ENCODE results near the gene NELL1.

NELL1 gene

DNA sequence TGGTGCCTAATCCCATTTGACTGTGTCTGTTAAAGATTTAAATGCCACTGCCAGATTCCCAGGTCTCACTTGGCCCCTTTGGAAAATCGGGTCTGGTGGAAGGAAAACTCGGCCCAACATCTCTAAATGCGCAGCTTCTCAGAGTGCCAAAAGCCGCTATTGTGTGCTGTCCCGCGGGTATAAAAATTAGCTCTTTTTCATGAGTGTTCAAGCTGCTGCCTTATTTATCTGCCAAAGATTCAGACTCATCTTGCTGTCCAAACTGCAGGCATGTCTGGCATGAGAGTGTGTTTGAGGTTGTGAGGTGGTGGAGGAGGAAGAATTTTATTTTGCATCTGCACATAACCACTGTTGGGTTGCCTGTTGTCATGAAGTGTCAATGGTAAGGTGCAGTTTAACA lies 91.4 kb downstream of the NELL1 start:
- no peak overlapping the region for H3K4me3 ChIP-seq
- no peak for TF ChIP-seq CTCF (IDR thresholded peaks at IDR 0.05)
- no peak overlapping the region for H3K27ac ChIP-seq
- DNase-seq (ENCODE audit: low spot score) = no peak

GRCh38 chr11:20762116-20762844 lies 92.9 kb downstream of the NELL1 start:
- H3K27ac ChIP-seq = no peak overlapping the region
- DNase-seq (ENCODE audit: low spot score) = no peak
- TF ChIP-seq CTCF (IDR thresholded peaks at IDR 0.05) = no peak

GRCh38 chr11:20762980-20763379 lies 93.6 kb downstream of the NELL1 start:
- TF ChIP-seq CTCF (IDR thresholded peaks at IDR 0.05) = no peak
- H3K4me3 ChIP-seq = no peak overlapping the region
- H3K27ac ChIP-seq = no peak overlapping the region
- DNase-seq (ENCODE audit: low spot score) = no peak

More at GRCh38 chr11:20762116-20762844, 92.9 kb downstream of the NELL1 start:
- H3K4me3 ChIP-seq = no peak overlapping the region

GRCh38 chr11:20770414-20770946 lies 101.1 kb downstream of the NELL1 start:
- Histone ChIP-seq H3K4me3 (no peak overlapping the region), H3K27ac (no peak overlapping the region)
- TF ChIP-seq CTCF (IDR thresholded peaks at IDR 0.05) = no peak
- DNase-seq (ENCODE audit: low spot score) = no peak

GRCh38 chr11:20771026-20771425 lies 101.6 kb downstream of the NELL1 start:
- DNase-seq (ENCODE audit: low spot score) = no peak
- Histone ChIP-seq H3K27ac (no peak overlapping the region), H3K4me3 (no peak overlapping the region)
- no peak for TF ChIP-seq CTCF (IDR thresholded peaks at IDR 0.05)

GRCh38 chr11:20771681-20772080 lies 102.3 kb downstream of the NELL1 start:
- Histone ChIP-seq H3K4me3 (no peak overlapping the region), H3K27ac (no peak overlapping the region)
- TF ChIP-seq CTCF (IDR thresholded peaks at IDR 0.05) = no peak

DNA sequence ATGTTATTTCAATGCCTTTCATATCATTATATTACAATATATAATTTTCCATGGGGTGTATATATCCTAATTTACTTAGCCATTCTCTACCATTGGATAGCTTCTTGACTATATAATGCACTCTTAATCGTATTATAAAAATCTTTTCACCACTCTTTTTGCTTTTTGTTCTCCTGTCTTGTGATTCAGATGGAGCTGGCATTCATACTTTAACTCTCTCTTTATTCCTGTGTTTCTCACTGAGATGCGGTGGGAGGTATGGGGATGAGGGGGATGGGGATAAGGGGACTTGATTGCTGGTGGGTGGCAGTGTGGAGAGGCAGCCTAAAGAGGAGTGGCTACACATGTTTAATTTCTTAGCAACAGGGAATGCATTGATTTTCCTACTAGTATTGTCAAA lies 105.9 kb downstream of the NELL1 start:
- DNase-seq (ENCODE audit: low spot score) = no peak
- Histone ChIP-seq H3K4me3 (no peak overlapping the region), H3K27ac (no peak overlapping the region)
- TF ChIP-seq CTCF (IDR thresholded peaks at IDR 0.05) = no peak

More at GRCh38 chr11:20771681-20772080, 102.3 kb downstream of the NELL1 start:
- DNase-seq (ENCODE audit: low spot score) = no peak

All from coronary artery (tissue), 2 donors.